ENCODE results near the gene SCAMP4. TPM values are rescaled to one million over a fixed set of nuclear protein-coding genes. Genes with fewer than 3 reads are reported as not detected.

The SCAMP4 gene
- total and polyA plus RNA-seq, 7 donors, result 14.4 to 55.4 (median 26.0) TPM

DNA sequence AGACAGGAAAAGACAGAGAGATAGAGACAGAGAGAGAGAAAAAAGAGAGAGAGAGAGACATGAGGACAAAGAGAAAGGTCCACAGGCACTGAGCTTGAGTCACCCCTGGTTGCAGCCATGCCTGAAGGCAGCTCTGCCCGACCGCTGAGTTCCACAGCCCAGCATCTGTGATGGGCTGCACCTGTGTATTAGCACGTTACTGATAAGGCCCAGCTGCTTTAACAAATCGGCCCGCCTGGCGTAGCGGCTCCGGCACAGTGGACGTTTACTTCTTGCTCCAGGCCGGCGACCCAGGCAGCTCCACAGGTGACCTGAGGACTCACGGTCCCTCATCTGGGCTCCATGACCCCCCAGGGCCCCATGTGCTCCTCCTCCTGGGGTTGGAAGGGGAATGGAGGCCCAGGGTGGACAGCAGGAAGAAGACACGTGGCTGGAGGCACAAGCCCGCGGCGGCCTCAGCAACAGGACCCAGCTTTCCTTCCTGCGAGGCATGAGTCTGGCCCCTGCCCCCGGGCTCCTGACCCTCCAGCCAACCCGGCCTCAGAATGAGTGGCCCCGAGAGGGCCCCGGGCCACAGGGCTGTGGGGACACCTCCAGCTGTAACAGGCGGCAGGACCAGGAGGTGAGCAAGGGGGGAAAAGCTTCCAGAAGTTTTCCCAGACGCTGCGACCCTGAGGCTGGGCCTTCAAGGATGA lies 31.9 kb downstream of the SCAMP4 start:
- H3K27me3 ChIP-seq, result no peaks in the 10 kb centered on the region
- TF ChIP-seq POLR2AphosphoS5 (IDR thresholded peaks at IDR 0.05) (no peak), EP300 (IDR thresholded peaks at IDR 0.05) (no peak), POLR2A (IDR thresholded peaks at IDR 0.05) (no peak)
- TF ChIP-seq, protein P1, sequence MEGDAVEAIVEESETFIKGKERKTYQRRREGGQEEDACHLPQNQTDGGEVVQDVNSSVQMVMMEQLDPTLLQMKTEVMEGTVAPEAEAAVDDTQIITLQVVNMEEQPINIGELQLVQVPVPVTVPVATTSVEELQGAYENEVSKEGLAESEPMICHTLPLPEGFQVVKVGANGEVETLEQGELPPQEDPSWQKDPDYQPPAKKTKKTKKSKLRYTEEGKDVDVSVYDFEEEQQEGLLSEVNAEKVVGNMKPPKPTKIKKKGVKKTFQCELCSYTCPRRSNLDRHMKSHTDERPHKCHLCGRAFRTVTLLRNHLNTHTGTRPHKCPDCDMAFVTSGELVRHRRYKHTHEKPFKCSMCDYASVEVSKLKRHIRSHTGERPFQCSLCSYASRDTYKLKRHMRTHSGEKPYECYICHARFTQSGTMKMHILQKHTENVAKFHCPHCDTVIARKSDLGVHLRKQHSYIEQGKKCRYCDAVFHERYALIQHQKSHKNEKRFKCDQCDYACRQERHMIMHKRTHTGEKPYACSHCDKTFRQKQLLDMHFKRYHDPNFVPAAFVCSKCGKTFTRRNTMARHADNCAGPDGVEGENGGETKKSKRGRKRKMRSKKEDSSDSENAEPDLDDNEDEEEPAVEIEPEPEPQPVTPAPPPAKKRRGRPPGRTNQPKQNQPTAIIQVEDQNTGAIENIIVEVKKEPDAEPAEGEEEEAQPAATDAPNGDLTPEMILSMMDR (IDR thresholded peaks at IDR 0.05), result no peak
- no peak for DNase-seq
- intact Hi-C loops (cut with DNase I), result no loop called here
- no peaks in the 10 kb centered on the region for H3K9me3 ChIP-seq
- H3K27ac ChIP-seq, result no peak overlapping the region
- 91 to 92% methylated on average over 24 of the region's 24 CpGs for WGBS, 2 donors
- no peak overlapping the region for H3K4me3 ChIP-seq
- no peaks in the 10 kb centered on the region for H3K36me3 ChIP-seq
- peaks cover 0 to 18% (median 11%) of the 10 kb centered on the region in 4 donors for H3K4me1 ChIP-seq

DNA sequence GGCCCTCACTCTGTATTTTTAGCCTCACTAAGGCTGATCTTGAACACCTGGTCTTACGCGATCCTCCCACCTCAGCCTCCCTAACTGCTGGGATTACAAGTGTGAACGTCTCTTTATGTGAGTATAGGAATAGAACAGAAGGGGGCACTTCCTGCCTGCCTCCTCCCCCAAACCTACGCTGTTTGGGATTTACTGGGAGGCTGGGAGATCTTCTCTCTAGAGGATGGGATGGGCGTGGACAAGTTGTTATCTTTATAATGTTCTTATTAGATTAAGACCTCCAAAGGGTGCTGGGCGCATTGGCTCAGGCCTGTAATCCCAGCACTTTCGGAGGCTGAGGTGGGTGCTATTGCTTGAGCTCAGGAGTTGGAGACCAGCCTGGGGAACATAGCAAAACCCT lies 32.9 kb downstream of the SCAMP4 start:
- 84% methylated on average over 7 of the region's 7 CpGs for WGBS, 2 donors
- no peak for TF ChIP-seq POLR2AphosphoS5 (IDR thresholded peaks at IDR 0.05)
- no peak for TF ChIP-seq EP300 (IDR thresholded peaks at IDR 0.05)
- TF ChIP-seq, protein P1 (IDR thresholded peaks at IDR 0.05), result no peak
- no peak for TF ChIP-seq POLR2A (IDR thresholded peaks at IDR 0.05)

DNA sequence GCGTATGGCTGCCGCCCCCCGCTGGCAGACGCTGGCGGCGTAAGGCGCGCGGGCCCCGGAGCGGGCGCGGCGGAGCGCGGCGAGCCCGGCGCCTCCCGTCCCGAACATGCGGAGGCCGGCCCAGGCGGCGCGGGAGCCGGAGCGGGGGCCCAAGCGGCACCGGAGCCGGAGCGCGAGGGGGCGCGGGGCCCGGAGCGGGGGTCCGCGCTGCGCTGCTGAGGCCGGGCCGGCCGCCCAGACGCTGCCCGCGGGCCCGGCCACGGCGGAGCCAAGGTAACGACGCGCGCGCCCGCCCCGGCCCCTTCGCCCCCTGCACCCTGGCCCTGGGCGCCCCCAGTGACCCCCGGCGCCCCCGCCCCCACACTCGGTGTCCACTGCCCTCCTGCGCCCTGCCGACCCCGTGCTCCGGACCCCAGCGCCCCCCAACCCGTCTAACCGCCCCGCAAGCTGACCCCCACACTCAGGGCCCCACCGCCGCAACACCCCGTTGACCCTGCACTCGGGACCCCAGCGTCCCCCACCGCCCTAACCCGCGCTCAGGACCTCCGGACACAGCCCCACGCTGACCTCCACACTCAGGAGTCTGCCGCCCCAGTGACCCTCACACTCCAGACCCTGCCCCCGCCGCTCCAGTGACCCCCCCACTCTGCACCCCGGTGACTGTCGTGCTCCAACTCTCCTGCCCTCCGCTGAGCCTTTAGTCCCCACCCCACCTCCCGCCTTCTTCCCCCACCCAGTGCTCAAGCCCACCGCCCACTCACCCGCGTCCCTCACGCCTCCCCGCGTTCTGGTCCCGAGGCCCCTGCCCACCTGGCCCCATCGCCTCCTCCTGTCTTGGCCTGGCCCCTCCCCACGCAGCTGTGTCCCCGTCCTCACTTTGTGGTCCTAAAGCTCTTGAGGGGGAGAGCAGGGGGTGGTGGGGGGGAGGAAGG lies 36.2 kb downstream of the SCAMP4 start, which contains the start of gene CSNK1G2:
CSNK1G2 (plus strand) TSS at position 27 of the 932 bp plus-strand sequence. CDS start 28,601 bp downstream, outside the sequence.
- no peaks in the 10 kb centered on the region for H3K27me3 ChIP-seq
- WGBS, 2 donors, result 1% methylated on average over 97 of the region's 97 CpGs
- TF ChIP-seq POLR2AphosphoS5 (IDR thresholded peaks at IDR 0.05) (no peak), POLR2A (IDR thresholded peaks at IDR 0.05) (no peak), EP300 (IDR thresholded peaks at IDR 0.05) (no peak)
- TF ChIP-seq, protein P1 (IDR thresholded peaks at IDR 0.05), result no peak
- no peaks in the 10 kb centered on the region for H3K36me3 ChIP-seq
- H3K4me1 ChIP-seq, result peaks cover 0 to 43% (median 38%) of the 10 kb centered on the region in 4 donors
- DNase-seq, result no peak
- H3K9me3 ChIP-seq, result no peaks in the 10 kb centered on the region
- H3K27ac ChIP-seq, result peak within 1 kb of the TSS; percentile 95 to 99 (median 98)
- peak within 1 kb of the TSS; percentile 70 to 83 (median 81) for H3K4me3 ChIP-seq
- intact Hi-C loops (cut with DNase I), result loop anchor here (2.0 kb wide), 1 partner anchor 73 kb away; the partner anchor contains the start of gene BTBD2

More for the DNA sequence above, 32.9 kb downstream of the SCAMP4 start:
- no peak for DNase-seq
- H3K36me3 ChIP-seq, result no peaks in the 10 kb centered on the region
- H3K4me1 ChIP-seq, result peaks cover 0 to 28% (median 20%) of the 10 kb centered on the region in 4 donors
- H3K27me3 ChIP-seq, result no peaks in the 10 kb centered on the region
- intact Hi-C loops (cut with DNase I), result no loop called here
- no peak overlapping the region for H3K27ac ChIP-seq
- H3K4me3 ChIP-seq, result no peak overlapping the region
- H3K9me3 ChIP-seq, result no peaks in the 10 kb centered on the region

DNA sequence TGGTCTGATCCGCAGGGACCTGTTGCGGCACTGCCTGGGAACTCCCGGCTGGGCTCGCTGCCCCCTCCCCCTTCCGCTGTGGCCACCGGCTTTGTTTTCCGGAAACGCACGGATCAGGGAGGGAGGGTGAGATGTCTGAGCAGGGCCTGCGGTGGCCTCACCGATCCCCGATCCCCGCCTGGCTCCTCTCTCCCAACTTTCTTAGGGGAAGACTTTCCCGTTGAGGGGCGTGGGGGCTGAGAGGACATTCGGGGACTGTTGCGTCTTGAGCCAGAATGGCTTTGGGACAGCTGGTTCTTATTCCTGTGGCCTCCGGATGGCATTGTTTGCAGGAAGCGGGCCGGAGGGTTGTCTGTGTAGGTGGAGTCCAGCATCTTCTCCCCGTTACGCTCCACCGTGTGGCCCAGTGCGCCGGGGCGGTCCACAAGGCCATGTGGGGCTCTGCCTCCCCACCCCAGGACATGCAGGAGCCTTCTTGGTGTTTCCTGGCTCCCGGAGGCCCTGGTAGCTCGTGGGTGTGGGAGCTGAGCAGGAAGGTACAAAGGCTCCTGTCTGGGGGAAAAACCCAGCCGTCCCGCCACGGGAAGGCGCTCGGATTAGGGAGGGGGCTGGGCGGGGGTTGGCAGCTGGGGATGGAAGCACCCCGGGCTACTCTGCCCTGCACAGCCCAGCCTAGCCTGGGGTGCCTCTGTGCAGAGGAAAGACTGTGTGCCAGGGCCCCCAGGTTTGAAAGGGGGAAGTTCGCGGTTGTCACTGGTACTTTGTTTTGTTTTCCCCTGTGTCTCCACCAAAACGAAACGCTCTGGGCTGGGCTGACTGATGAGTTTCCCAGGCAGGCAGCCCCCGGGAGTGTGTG lies 37.1 kb downstream of the SCAMP4 start:
- 1 to 2% methylated on average over 40 of the region's 40 CpGs for WGBS, 2 donors
- peak in 2 of 4 donors; percentile 38 to 52 for TF ChIP-seq POLR2AphosphoS5 (IDR thresholded peaks at IDR 0.05)
- TF ChIP-seq, protein P1 (IDR thresholded peaks at IDR 0.05), result no peak
- TF ChIP-seq EP300 (IDR thresholded peaks at IDR 0.05), result no peak
- no peak for TF ChIP-seq POLR2A (IDR thresholded peaks at IDR 0.05)
- no peaks in the 10 kb centered on the region for H3K27me3 ChIP-seq
- peaks cover 0 to 43% (median 38%) of the 10 kb centered on the region in 4 donors for H3K4me1 ChIP-seq
- no peaks in the 10 kb centered on the region for H3K36me3 ChIP-seq
- peak overlapping the region; percentile 85 to 99 (median 97) for H3K27ac ChIP-seq
- H3K4me3 ChIP-seq, result peak overlapping the region; percentile 70 to 83 (median 81)
- H3K9me3 ChIP-seq, result no peaks in the 10 kb centered on the region
- intact Hi-C loops (cut with DNase I), result loop anchor here (2.0 kb wide), 1 partner anchor 72 kb away; the partner anchor contains the start of gene BTBD2
- peak; percentile 88 for DNase-seq

Data from sigmoid colon (tissue), 7 donors.